Measurements from ENCODE around the gene NOTCH1.

Gene NOTCH1

GRCh38 chr9:136531904-136532798 lies 13.7 kb downstream of the NOTCH1 start:
- no peak for DNase-seq (ENCODE audit: low read depth in 2 of 2)

GRCh38 chr9:136531186-136531903 lies 14.5 kb downstream of the NOTCH1 start:
- no peak for DNase-seq (ENCODE audit: low read depth in 2 of 2)

GRCh38 chr9:136530461-136531089 lies 15.3 kb downstream of the NOTCH1 start:
- DNase-seq (ENCODE audit: low read depth in 2 of 2) = no peak

- DNase-seq (ENCODE audit: low read depth in 2 of 2) = no peak
These were observed 16.1 kb downstream of the NOTCH1 start for GRCh38 chr9:136529516-136530460.

- no peak for DNase-seq (ENCODE audit: low read depth in 2 of 2)
These were observed 17.0 kb downstream of the NOTCH1 start for GRCh38 chr9:136528716-136529341.

- no peak for DNase-seq (ENCODE audit: low read depth in 2 of 2)
These were observed 17.8 kb downstream of the NOTCH1 start for GRCh38 chr9:136527721-136528710.

GRCh38 chr9:136527131-136527530 lies 18.7 kb downstream of the NOTCH1 start:
- DNase-seq (ENCODE audit: low read depth in 2 of 2) = no peak

GRCh38 chr9:136526625-136527066 lies 19.2 kb downstream of the NOTCH1 start:
- no peak for DNase-seq (ENCODE audit: low read depth in 2 of 2)

- no peak for DNase-seq (ENCODE audit: low read depth in 2 of 2)
These were observed 19.9 kb downstream of the NOTCH1 start for GRCh38 chr9:136525841-136526499.

- DNase-seq (ENCODE audit: low read depth in 2 of 2) = no peak
These were observed 20.6 kb downstream of the NOTCH1 start for GRCh38 chr9:136525207-136525606.

- no peak for DNase-seq (ENCODE audit: low read depth in 2 of 2)
These were observed 23.3 kb downstream of the NOTCH1 start for GRCh38 chr9:136522314-136523237.

GRCh38 chr9:136521537-136521936 lies 24.3 kb downstream of the NOTCH1 start:
- DNase-seq (ENCODE audit: low read depth in 2 of 2) = no peak

GRCh38 chr9:136520053-136520540 lies 25.8 kb downstream of the NOTCH1 start:
- no peak for DNase-seq (ENCODE audit: low read depth in 2 of 2)

GRCh38 chr9:136519263-136520052 lies 26.4 kb downstream of the NOTCH1 start:
- DNase-seq (ENCODE audit: low read depth in 2 of 2) = no peak

- no peak for DNase-seq (ENCODE audit: low read depth in 2 of 2)
These were observed 27.2 kb downstream of the NOTCH1 start for GRCh38 chr9:136518623-136519022.

- no peak for DNase-seq (ENCODE audit: low read depth in 2 of 2)
These were observed 27.9 kb downstream of the NOTCH1 start for GRCh38 chr9:136517950-136518349.

Data from stimulated activated CD8-positive, alpha-beta memory T cell treated with anti-CD3 and anti-CD28 coated beads, Interleukin-2, amount 100 ng/mL, for 1 hour (primary cell).